ENCODE measurements around the gene LRP11.
"Not testable (repeated sequence)": the region's sequence is repeated elsewhere in the genome, so short reads cannot be mapped to it uniquely, and the experiment has no call there.

Gene LRP11

GRCh38 chr6:149867876-149868640 is 3.9 kb upstream of the LRP11 start:
- DNase-seq, result no peak

- peak; percentile 8 to 14 for DNase-seq
Measured at GRCh38 chr6:149864578-149865535, 698 bp upstream of the LRP11 start.

GRCh38 chr6:149862922-149863697 is 1.0 kb downstream of the LRP11 start:
- peak; percentile 49 to 56 for DNase-seq

- not testable (repeated sequence) for DNase-seq
Measured at GRCh38 chr6:149862424-149862738, 1.8 kb downstream of the LRP11 start.

DNA sequence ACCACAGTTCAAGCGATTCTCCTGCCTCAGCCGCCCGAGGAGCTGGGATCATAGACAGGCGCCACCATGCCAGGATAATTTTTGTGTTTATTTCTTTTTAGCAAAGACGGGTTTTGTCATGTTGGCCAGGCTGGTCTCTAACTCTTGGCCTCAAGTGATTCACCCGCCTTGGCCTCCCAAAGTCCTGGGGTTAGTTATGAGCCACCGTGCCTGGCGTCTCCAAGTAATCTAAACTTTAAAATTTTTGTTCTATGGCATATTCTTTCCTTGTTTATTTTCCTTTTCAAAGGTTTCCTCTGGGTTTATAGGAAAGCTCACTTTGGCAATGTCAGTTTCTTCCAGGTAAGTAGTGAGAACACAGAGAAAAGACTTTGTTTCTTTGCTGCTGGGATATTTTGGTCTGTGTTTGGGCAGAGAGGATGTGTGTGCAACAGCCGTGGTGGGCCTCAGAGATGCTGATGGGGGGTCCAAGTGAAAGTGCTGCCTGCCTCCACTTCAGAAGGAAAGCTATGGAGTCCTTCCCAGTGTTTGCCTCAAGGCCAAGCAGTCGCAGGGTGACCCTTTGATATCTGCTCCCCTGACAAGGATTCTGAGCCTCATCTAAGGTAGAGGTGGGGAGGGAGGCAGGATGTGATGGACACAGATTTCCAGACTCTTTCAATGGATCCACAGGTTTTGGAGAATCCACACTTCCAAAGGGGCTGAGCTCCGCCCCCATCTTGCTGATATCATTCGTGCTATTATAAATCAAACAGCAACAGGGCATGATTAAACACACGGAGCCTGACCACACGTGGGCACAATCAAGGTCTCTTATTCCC is 2.3 kb downstream of the LRP11 start:
- DNase-seq, result no peak

DNA sequence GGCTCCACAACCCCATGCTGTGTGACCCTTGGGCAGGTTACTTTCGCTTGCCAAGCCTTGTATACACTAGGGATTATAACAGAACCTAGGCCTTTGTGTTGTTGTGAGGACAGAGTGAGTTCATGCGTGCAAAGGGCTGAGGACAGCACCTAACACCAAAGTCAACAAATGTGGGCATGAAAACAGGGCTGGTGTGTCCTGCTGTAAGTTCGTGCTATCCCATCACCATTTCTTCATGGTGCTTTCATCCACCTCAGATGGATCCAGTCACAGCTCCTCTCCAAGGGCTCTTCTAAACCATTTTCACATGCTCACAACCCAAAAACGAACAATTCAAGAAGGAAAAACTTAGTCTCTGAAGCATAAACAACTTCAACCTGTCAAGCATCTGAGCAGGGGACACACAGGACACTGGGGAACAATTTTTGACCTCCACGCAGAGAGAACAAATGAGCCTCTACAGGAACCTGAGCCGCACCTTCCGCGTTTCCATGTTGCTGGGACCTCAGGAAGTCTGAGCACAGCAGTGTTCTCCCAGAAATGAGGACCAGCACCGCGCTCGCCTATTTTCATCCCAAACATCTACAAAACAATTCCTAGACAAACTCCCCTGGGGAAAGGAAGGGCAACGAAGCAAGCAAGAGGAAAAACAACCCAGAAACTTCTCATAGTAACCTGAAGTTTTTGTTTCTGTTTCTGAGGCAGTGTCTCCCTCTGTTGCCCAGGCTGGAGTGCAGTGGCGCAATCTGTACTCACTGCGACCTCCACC is 3.1 kb downstream of the LRP11 start:
- no peak for DNase-seq

DNA sequence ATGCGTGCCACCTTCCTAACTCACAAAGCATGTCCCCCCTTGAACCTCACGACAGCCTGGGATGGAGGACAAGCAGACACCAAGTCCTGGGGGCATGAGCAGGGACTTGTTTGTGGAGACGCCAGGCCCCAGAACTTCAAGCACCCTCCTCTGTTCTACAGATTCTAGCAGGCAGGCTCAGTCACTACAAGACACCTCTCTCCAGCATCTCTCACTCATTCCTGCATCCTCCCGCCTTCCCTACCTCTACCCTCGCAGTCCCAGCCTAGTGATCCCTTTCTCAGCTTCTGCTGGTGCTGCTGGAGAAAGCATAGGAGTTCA is 3.7 kb downstream of the LRP11 start:
- no peak for DNase-seq

DNA sequence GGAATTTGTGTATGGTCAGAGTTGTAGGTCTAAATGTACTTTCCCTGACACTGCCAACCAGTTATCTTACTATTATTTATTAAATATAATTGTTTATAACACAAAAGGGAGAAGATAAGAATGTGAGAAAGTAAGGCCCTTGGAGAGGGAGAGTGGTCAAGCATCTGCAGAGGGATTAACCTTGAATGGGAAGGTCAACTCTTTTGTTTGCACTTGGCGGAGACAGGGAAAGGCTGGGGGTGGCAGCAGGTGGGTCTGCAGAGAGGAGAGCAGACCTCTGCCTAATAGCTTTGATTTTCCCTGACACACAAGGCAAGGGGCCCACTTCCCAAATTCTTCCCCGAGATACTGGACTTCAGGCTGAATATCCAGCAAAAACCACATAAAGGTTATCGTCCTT is 4.2 kb downstream of the LRP11 start:
- DNase-seq, result no peak

DNA sequence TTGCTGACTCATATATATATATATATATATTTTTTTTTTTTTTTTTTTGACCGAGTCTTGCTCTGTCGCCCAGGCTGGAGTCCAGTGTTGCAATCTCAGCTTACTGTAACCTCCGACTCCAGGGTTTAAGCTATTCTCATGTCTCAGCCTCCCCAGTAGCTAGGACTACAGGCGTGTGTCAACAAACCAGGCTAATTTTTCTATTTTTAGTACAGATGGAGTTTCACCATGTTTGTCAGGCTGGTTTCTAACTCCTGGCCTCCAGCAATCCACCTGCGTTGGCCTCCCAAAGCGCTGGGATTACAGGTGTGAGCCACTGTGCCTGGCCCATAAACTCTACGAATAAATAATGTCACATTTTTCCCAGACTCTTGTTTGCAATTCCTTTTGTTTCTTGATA is 4.8 kb downstream of the LRP11 start:
- DNase-seq, result no peak

- DNase-seq, result no peak
Measured at GRCh38 chr6:149857541-149857940, 6.6 kb downstream of the LRP11 start.

- no peak for DNase-seq
Measured at GRCh38 chr6:149856256-149856994, 7.7 kb downstream of the LRP11 start.

DNA sequence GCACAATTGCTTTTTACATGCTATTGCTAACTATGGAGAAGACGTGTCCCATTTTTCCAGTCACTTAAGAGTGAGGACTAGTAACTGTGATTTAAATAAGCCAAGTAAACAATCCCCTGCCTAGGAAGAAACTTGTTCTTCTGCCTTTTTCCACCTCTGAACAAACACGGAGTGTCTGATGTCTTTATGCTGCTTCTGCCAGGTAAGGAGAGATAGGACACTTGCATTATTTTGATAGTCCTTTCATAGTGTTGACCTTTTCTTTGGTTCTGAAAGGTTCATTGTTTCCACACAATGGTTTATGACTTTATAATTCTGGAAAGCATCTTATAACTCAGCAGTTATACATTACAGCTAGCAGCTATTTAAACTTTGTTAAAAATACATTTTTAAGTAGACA is 8.4 kb downstream of the LRP11 start:
- no peak for DNase-seq

DNA sequence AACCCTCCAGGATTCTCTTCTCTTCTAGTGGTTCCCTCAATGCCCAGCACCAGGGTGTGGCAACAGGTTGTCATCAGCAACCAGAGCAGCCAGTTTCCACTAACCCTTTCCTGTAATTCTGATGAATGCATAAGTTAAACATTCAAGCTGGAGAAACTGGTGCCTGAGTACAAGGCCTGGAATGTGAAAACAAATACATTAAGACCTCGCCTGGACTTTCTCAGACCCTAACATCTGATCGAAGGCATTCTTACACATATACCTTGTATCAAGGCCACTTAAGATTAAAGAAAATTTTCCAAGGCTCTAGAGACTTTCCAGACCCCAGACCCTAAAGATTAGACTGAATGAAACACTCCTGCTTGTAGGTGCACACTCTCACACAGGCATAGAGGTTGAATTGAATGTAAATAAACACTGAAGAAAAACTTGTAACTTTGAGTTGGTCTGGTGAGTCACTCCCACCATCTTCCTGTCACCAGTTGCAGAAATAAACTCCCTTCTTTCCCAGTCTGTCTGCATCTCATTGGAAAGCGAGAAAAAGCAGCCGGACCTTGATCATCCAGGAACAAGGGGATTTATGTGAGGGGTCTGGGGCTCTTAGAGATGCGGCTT is 9.0 kb downstream of the LRP11 start:
- no peak for DNase-seq

DNA sequence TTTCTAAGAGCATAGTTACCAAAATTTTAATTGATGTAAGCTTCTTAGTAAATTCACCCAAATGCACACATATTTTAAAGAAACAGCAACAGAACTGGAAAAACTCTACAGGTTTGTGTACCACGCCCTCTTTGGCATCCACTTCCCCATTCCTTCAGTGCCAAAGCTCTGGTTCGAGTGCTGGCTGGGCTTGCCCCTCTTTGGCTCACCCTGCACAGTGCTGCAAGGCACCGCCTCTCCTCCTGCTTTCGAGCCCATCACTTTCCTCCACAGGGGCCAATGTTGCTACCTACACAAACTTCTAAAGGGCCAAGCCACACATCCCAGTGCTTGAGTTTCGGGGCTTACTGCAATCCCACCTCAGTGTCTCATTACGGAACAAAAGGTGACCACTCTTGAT is 9.6 kb downstream of the LRP11 start:
- no peak for DNase-seq

DNA sequence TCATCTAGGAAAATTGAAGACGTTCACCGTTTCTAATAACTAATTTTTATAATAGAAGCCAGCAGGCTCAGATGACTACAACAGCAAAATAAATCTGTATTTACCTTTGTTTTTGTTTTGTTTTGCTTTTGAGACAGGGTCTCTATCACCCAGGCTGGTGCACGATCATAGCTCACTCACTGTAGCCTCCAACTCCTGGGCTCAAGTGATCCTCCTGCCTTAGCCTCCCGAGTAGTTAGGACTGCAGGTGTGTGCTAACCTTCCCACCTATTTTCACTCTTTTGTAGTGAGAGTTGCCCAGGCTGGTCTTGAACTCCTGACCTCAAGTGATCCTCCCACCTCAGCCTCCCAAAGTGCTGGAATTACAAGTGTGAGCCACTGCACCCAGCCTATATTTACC is 10.1 kb downstream of the LRP11 start:
- DNase-seq, result not testable (repeated sequence)

- DNase-seq, result no peak
Measured at GRCh38 chr6:149852881-149853280, 11.3 kb downstream of the LRP11 start.

- DNase-seq, result peak in 1 of 2 experiments; percentile 49
Measured at GRCh38 chr6:149852180-149852579, 12.0 kb downstream of the LRP11 start.

GRCh38 chr6:149851461-149852110 is 12.6 kb downstream of the LRP11 start:
- DNase-seq, result no peak

DNA sequence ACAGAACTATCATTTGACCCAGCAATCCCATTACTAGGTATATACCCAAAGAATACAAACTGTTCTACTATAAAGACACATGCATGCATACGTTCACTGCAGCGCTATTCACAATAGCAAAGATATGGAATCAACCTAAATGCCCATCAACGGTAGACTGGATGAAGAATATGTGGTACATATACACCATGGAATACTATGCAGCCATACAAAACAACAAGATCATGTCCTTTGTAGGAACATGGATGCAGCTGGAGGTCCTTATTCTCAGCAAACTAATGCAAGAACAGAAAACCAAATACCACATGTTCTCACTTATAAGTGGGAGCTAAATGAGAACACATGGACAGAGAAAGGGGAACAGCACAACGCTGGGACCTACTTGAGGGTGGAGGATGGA is 15.8 kb downstream of the LRP11 start:
- not testable (repeated sequence) for DNase-seq

DNA sequence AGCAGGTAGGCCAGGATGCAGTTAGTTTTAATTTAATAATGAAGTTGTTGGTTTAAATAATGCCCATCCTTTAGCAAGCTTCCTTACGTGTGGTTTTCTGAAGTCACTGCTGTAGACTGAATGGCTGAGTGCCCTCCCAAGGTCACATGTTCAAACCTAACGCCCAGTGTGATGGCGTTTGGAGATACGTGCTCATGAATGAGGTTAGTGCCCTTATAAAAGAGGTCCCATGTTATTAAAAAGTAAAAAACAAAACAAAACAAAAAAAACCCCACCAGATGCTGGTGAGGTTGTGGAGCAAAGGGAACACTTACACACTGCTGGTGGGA is 16.3 kb downstream of the LRP11 start:
- DNase-seq, result no peak
